Right forelimb (tissue), 1 donor: ENCODE data around the gene VPS35.

ENCODE experiments used
- DNase-seq: peaks from one replicate; pipeline ENCODE4 v3.0.0-alpha.2; 2018

Gene VPS35

DNA sequence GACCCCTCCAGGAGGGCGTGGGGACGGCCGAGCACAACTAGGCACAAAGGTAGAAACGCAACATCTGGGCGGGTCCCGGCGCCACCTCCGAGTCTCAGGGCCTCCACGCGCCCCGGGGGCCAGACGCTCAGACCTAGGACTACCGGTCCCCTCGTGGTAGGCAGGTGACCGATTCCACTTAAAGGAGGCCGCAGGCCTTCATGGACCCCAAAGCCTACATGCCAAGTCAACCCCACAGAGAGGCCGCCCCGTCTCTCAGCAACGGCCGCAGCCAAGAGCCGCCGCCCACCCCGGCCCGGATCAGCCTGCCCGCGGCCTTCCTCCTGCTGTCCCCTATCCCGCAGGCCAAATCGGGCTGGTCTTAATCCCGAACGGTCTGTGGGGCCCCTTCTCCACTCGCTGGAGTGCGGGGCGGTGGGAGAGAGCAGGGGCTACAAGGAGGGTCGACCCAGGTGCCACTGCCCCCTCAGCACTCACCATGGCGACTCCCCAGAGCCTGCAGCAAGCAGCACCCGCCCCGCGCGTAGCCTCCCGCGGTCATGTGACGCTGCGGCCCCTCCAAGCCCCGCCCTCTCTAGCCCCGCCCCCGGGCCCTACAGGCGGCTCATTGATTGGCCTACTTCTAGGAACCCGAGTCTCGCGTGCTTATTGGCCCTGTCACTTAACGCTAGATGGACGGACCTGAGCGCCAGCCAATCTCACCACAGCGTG lies at the start of gene VPS35:
Gene VPS35, minus strand, starts transcription at position 525 of the 711 bp plus-strand sequence. Its CDS starts 45 bp downstream, at position 480.
- DNase-seq: peak; percentile 100

DNA sequence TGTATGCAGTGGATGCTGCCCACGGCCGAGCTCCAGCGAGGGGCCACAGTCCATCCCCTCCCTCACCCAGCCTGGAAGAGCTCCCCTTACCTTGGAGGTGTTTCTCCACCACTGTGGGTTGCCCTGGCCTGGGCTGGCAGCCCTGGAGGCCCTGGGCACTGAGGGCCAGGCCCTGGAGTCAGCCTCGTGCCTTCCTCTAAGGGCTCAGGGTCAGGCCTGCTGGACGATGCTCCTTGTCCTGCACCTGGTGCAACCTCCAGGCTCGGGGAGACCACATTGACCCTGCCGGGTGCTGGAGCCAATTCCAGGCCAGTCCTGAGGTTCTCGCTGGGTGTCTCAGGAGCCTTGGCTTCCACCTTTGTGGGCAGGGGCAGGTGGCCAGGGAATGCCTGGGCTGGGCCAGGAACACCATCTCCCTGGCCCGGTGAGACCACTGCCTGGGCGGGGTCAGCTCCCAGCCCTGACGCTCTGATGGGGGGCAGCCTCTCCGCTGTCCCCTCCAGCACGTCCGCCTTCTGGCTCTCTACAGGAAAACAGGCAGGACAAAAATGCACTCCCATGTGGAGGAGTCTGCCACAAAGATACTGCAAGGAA lies 48.7 kb upstream of the VPS35 start:
- no peak for DNase-seq

DNA sequence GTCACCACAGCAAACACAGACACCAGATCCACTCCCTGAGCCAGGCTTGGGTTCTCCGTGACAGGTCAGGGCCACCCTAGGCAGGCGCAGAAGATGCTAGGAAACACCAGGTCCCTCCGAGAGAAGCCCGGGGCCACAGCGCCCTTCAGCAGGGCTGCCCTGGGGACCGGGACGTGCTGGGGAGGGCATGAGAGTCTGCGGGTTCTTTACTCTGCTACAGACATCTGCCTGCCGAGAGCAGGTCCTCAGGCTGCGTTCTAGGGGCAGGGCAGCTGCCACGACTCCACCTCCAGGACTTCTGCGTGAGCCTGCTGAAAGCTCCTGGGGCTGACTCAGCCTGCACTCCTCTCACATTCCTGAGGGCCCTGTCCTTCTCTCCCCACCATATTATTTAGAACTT lies 47.7 kb upstream of the VPS35 start:
- no peak for DNase-seq

DNA sequence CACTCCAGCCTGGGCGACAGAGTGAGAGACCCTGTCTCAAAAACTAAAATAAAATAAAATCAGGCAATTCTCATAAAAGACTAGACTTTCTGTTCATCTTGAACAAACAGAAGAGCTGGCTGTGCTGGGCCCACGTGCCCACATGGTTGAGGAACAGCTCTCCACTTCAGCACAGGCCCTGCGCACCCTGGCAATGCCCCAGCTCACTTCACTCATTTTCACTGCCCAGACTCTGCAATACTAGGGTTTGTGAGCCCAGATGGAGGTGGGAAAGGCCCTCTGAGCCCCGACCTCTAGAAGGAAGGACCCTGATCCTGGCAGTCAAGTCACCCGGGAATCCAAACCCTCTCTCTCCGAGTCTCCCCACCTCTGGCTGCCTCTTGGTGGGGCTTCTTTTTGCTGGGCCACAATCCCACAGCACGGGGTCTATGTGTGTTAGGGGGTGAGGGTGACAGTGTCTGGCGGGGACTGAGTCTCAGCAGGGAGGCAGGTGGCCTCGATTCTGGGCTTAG lies 44.4 kb upstream of the VPS35 start:
- DNase-seq: no peak

DNA sequence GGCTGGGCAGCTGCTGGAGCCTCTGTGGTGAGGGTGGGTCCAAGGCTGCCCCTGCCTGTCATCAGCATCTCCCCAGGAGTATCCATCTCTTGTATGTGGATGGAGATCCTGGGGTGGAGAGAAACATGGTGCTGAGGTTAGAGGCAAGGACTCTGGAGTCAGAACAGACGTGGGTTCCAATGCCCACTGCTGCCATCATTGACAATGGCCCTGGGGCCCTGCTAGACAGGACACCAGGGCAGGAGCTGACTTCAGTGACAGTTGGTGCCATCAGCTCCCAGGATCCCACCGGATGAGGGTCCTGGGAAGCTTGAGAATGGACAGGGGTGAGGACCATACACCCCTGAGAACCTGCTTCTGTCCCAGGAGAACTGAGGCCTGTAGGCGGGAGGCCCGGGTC lies 43.6 kb upstream of the VPS35 start:
- no peak for DNase-seq

DNA sequence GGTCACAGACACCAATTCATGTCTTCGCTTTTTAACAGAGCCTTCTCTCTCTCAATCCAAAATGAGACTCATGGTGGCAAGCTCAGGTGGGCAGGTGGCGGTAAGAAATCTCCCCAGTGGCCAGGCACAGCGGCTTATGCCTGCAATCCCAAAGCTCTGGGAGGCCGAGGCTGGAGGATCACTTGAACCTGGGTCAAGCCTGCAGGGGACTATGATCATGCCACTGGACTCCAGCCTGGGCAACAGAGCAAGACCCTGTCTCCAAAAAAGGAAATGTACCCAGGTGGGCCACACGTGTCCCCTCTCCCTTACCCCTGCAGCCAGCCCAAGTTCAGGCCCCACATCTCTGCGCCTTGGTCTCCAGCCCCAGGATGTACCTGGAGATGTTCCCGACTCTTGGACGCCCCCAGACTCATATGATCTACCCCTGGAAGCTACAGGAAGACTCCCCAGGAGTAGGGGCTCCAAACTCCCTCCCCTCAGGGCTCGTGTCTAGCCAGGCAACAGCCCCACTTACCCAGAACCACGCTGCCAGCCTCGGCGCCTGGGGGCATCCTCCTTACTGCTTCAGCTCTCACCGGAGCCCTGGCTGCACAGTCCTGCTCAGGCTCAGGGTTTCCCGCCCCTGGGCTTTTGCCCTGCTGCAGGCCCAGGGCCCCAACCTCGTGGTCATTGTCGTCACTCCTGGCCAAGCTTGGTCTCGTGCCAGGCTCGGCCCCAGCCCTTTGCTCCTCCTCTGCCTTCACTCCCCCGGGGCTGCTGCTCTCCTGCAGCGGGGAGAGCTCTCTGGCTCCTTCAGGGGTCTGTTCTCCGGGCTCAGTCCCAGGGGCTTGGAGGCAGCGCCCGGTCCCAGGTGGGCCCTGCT lies 42.9 kb upstream of the VPS35 start:
- no peak for DNase-seq

DNA sequence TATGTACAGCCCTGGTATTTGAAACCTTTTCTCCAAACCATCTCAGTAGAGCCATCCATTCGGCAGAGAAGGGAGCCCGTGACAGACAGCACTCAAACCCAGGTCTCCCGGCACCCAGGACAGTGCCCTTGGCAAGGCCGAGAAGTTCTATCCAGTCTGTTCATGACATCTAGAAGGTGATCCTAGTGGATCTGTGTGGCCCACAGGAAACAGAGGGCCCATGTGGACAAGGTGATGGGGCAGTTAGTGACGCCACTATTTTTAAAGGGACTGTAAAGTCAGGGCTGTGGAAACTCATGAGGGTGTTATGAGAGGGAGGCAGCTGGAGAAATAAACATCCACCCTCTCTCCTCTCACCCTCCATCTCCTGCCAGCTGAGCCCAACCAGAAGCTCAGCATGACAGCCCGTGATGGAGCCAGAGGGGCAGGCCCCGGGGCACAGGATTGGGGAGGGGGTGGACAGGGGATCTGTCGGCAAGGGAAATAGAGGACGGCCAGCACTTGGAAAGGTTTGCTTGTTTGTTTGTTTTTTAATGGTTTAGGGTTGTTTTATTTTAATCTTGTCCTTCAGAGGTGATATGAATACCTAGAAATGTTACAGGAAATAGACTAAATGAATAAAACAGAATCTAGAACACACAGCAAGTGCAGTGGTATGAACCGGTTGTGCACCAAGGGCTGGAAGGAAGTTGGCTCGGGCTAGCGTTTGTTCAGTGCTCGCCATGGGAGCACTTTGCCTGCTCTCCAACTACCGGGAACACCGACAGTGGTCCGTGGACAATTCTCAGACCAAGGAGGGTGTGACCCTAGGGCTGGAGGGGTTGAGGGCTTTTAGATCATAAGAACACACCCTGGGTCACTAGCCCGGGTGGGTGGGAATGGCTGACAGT lies 42.1 kb upstream of the VPS35 start:
- DNase-seq: no peak

DNA sequence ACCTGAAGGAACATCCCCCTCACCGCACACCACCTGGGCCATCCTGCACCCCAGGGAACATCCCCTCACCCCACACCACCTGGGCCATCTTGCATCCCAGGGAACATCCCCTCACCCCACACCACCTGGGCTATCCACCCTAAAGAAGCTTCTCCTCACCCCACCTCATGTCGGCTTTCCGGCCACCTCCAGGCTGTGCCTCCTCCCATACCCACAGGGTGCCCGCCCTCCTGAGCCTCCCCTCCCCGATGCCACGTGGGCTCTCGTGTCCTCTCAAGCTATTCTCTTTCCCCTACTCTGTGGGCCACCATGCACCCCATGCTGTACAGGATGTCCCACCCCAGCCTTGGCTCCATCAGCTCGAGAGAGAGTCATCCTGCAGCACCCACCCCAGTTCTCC lies 41.1 kb upstream of the VPS35 start:
- DNase-seq: no peak

DNA sequence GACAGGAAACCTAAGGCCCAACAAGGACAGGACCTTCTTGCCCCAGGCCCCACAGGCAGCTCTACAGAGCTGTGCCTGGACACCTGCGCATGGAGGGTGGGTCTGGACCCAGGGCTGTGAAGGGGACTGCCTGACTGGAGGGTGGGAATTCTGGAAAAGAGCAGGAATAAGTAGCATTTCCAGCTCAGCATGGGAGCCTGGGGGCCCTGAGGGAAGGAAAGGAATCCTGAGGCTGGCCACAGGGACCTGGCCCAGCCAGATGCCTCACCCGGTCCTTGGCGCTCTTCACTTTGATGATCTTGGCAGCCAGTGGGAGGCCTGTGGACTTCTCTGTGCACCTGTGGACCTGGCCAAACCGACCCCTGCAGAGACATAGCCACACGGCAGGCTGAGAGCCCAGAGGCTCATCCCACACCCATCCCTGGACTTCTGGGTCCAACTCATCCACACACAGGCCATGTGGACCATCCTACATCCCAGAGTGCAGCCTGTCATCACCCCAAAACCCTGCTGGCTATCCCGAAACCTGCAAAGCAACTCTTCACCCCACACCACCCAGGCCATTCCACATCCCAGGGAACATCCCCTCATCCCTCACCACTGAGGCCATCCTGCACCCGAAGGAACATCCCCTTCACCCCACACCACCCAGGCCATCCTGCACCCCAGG lies 40.5 kb upstream of the VPS35 start:
- no peak for DNase-seq

DNA sequence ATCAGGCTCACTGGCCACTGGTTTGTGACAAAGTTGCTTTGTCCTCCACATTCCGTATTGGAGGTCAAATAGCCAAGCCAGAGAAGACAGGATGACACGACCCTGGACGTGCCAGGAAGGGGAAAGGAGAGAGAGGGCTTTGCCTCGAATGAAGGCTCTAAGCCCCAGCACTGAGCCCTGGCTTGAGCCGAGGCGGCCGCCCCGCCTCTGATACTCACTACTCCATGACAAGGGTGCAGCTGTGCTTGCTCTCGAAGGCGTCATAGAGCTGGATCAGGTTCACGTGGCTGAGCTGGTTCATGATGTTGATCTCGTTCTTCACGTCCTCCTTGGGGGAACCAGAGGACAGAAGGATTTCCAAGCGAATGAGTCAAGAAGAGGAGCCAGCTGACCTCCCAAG lies 39.8 kb upstream of the VPS35 start:
- no peak for DNase-seq

DNA sequence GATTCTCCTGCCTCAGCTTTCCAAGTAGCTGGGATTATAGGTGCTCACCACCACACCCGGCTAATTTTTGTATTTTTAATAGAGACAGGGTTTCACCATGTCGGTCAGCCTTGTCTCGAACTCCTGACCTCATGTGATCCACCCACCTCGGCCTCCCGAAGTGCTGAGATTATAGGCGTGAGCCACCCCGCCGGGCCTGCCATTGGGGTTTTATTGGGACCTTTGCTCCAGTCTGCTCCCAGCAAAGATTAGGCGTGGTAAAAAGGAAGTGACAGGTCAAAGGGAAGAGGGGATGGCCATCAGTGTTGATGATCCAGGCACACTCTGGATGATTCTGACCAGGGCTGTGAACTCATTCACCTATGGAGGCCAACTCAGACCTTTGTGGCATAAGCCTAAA lies 38.7 kb upstream of the VPS35 start:
- DNase-seq: no peak

DNA sequence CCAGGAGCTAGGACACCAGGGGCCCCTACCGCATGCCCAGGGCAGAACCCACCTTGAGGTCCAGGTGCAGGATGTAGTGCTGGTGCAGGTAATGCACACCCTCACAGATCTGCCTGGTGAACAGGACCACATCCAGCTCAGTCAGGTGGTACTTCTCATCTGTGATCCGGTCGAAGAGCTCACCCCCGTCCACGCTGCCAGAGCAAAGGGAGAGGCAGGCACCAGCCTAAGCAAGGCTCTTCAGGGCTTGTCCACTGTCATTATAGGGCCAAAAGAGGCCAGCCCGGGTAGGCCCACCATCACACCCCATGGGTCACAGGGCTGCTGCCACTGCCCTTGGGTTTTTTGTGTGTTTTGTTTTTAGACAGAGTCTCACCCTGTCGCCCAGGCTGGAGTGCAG lies 38.2 kb upstream of the VPS35 start:
- DNase-seq: no peak

DNA sequence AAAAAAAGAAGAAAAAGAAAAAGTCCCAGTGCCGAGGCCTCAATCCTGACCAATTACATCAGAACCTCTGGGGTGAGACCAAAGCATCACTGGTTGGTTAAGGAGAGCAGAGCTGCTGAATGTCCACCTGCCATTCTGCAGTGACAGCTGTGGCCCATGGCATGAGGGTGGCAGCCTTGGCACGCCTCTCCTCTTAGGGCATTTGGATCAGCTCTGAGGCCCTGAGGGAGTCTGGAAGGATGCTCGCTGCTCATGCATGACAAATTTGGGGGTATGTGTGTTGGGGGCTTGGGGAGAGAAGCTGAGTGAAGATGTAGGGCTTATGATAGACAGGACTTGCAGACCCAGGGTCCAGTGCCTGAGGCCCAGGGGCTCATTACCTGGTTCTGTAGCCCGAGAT lies 32.9 kb upstream of the VPS35 start:
- DNase-seq: no peak

DNA sequence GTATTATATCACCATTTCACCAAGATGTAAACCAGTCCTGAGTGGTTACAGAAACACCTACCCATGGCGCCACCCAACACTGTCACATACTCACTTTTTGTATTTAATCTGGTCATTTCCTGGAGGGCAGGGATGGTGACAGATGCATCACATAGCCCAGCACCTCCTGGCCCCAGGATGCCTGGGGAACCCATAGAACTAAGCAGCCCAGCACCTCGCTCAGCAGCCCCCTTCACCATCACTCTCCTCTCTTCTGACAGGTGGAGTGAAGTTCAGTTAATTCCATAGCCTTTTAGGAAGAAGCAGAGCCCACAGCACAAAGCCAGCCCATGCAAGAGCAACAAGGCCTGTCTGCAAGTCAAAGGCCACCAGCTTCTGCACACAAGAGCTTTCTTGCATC lies 31.6 kb upstream of the VPS35 start:
- DNase-seq: no peak

DNA sequence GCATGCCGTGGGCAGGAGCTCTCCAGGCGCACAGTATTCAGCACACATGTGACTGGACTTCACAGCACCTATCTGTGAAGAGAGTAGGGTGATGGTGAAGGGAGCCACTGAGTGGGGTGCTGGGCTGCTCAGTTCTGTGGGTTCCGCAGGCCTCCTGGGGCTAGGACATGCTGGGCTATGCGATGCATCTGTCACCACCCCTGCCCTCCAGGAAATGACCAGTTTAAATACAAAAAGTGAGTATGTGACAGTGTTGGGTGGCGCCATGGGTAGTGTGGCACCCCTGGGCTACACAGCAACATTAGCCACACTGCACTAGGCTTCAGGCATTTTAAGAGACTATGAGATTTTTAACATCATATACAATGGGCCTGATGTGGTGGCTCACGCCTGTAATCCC lies 30.6 kb upstream of the VPS35 start:
- DNase-seq: no peak

DNA sequence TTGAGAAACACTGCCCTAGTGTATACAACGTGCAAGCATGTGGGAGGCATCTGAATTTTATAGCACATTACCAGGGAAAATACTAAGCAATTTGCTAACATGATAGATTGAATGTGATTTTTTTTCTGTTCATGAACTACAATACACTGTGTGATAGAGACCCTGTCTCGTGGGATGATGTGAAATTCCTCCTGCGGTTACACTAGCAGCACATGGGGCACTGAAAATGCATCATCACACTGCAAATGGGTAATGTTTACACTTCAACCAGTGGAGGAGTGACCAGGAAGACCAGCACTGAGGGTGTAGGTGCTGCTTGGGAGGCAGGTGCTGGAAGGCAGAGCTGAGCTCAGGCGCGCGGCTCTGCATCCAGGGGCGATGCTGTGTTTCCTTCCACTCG lies 29.2 kb upstream of the VPS35 start:
- no peak for DNase-seq

DNA sequence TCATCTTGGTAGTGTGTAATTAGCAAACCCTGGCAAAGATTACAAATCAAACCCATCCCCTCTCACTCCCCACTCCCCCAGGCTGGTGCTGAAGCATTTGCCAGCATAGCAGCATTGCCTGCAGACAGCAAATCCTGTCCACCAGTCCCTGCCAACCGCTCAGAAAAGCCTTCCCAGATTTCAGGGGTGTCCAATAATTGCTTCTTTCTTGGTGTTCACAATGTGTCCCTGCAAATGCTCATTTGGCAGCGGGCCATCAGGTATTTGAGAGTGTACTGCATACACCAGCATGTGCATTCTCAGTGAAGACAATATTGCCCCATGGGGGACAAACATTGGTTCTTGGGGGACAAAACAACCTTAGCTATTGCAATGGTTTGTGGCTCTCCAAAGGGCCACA lies 28.7 kb upstream of the VPS35 start:
- DNase-seq: no peak

DNA sequence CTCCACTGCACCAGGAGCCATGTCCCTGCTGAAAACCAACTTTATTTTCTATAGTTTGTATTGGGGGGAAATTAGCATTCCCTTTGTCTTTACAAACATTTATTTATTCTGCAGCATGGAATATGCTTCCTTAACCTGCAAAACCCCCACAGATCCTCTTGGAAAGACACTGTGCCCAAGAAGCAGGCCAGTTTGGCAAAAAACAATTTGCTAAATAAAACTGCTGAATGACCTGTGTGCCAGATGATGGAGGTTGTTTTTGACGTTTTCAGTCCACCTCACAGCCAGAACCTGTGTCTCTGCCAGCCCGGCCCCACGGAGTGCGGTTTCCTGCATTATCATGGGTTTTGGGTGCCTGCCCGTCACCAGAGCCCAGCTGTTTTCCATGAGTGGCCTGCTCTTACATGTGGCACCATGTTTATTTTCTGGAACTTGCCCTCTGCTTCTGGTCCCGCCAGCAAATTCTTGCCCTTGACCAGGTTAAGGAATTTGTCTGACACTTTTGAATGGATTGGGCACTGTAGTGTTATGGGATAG lies 26.9 kb upstream of the VPS35 start:
- DNase-seq: no peak

DNA sequence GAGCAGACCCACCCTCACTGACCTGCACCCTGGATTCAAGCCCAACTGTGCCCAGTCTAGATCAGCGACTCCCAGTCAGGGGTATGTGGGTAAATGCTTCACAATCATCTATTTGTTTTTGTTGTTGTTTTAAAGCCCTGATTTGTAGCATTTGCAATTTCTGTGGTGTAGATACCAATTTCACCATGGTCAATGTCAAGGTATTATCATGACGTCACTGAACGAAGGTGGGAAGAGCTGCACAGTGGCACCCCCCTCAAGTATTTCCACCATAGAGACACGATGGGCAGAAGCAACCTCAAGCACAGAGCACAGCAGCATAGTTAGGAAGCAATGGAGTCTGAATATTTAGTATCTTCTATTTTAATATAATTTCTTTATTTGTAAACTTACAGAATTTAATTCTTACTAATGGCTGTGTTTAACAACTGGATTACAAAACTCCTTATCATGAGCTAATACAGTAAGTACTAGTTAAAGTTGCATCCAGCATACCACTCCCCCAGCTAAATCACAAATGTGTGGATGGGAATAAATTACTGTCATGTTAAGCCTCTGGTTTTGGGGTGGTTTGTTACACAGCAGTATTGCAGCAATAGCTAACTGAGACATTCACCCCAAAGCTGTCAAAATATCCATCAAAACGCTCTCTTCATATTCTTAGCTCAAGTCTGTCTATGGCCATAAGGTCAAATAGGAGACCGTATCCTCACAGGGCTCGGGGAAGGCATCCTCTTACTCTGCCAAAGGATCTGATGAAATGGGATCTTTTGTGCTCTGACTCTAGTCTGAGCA lies 26.0 kb upstream of the VPS35 start:
- DNase-seq: no peak

DNA sequence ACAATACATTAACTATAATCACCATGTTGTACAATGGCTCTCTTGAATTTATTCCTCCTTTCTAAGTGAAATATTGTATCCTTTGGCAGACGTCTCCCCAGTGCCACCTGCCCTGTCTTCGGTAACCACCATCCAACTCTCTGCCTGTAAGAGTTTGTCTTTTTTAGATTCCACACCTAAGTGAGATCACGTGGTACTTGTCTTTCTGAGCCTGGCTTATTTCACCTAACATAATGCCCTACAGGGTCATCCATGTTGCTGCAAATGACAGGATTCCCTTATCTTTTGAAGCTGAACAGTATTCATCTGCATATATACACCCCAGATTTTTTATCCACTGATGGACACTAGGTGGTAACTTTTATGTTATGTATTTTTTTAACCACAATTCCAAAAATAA lies 24.7 kb upstream of the VPS35 start:
- no peak for DNase-seq

DNA sequence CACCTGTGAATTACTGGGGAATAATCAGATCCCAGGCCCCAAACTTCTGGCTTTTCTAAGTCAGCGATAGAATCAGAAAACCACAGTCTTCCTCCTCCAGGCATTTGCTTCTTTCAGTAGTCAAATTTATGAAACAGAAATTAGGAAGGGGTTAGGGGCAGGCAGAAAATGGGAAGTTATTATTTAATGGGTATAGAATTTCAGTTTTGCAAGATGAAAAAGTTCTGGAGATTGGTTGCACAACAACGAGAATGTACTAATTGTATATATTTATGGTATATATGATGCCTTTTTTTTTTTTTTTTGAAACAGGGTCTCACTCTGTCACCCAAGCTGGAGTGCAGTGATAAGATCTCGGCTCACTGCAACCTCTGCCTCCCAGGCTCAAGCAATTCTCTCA lies 23.9 kb upstream of the VPS35 start:
- no peak for DNase-seq
